GM15510 (cell line): ENCODE results near the gene PBXIP1.

Experiments
- POLR2A ChIP-seq: IDR thresholded peaks from 3 replicates; pipeline ENCODE4 v1.6.1; 2011; ENCODE audit warnings: borderline replicate concordance; ENCODE audit not compliant: insufficient read length; ENCODE audit errors: extremely low read depth

Gene PBXIP1

DNA sequence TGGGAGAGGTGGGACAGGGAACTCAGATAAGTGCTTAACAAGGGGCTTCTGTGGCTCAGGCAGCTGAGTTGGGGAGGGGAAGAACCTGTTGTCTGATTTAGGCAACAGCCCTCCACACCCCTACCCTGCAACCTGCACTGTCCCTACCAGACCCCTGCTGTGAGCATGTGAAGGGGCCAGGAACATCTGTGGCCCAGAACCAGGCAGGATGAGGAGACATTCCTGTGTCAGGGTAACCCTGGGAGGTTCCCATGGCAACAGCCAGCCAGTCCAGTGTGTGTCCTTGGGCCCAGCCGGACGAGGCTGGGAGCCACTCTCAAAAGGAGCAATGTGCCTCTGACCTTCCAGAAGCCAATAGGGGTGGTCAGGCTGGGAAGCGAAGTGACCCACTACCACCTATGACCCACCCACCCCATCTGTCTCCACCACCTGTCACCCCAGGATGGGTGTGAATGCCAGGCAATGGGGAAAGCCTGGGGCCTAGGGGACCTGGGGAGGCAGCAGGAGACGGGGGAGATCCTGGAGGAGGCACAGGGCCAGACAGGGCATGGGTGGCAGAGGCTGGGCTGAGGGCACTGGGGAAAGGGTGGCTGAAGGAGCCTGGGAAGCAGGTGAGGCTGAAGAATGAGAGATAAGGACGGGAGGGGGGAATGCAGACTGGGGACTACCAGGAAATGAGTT, 14.4 kb downstream of the PBXIP1 start:
- no peak for TF ChIP-seq POLR2A

DNA sequence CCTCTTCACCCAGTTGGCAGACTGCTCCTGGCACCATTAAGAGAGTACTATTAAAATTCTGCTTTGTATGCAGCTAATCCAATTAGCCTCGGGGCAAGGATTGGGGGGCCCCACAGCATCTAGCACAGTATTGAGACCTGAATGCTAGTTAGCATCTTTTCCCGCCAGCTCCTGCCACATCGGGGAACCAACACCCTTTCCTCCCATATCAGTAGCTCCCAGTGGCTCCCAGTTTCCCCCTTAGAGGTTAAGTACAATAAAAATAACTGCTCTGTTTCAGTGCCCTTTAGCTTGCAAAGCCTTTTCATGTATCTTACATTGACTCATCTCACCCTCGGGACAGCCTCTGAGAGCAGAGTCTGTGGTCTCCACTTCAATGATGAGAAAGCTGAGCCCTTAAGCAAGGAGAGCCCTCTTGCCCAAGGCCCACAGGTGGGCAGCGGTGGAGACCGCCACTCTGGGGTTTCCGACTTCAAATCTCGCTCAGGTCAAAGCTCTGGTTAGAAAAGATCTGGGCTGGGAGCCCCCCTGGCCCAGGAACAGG, 15.2 kb downstream of the PBXIP1 start:
- TF ChIP-seq POLR2A = peak; percentile 10

DNA sequence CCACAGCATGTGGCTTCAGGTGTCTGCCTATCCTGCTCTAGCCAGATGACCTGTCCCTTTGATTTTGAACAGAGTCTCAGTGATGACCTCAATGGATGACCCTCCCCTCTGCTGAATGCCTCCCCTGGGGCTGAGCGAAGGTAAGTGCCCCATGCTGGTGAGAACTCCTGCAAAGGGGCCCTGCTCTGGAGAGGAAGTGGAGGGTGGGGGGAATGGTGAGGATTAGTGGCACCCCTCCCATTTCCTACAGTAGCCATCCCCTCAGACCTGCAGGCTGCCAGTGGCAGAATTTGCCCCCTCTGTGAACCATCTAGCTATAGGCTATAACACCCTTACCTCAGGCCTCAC, 15.7 kb downstream of the PBXIP1 start:
- TF ChIP-seq POLR2A = no peak

DNA sequence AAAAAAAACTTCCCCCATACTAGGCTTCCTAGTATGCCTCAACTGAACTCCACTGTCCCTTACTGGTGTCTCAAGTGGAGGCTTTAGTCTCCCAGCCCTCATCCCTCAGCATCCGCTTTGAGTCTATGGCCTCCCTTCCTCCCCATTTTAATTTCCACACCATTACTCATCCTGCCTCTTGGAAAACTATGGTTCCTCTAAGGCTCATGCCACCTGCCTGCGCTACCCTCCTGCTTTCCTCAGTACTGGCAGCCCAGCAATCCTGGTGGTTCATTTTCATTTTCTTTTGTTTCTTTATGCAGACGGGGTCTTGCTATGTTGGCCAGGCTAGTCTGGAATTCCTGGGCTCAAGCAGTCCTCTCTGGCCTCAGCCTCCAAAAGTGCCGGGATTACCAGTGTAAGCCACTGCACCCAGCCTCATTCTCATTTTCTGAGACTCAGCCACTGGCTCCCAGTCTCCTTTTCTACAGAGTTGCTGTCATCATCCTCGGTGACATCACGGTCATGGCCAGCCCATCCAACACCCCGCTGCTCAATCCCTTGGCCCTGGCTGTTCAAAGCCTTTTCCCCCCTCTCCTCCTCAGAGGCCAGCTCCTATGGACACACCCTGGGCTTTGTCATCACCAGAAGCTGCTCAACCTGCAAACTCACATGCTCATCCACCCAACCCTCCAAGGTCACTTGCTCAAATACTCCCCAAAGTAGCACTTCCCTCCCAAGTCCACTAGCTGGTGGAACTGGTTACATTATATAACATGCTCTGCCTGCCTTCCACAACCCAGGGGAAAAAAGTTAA, 17.1 kb downstream of the PBXIP1 start:
- no peak for TF ChIP-seq POLR2A

DNA sequence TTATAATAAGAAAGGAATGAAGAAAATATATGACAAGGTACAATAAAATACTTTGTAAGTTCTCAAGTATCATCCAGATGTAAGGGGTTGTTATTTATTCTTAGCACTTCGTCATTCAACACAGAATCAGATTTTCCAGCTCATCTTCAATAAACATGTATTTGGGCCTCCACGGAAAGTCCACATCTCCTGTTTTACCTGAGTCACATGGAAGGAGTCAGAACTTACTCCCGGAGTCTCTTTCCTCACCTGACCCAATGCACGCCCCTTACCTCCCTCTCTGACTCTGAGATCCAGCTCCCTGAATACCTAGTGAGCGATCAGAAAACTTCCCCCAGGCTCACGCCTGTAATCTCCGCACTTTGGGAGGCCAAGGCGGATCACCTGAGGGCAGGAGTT, 17.9 kb downstream of the PBXIP1 start:
- no peak for TF ChIP-seq POLR2A

DNA sequence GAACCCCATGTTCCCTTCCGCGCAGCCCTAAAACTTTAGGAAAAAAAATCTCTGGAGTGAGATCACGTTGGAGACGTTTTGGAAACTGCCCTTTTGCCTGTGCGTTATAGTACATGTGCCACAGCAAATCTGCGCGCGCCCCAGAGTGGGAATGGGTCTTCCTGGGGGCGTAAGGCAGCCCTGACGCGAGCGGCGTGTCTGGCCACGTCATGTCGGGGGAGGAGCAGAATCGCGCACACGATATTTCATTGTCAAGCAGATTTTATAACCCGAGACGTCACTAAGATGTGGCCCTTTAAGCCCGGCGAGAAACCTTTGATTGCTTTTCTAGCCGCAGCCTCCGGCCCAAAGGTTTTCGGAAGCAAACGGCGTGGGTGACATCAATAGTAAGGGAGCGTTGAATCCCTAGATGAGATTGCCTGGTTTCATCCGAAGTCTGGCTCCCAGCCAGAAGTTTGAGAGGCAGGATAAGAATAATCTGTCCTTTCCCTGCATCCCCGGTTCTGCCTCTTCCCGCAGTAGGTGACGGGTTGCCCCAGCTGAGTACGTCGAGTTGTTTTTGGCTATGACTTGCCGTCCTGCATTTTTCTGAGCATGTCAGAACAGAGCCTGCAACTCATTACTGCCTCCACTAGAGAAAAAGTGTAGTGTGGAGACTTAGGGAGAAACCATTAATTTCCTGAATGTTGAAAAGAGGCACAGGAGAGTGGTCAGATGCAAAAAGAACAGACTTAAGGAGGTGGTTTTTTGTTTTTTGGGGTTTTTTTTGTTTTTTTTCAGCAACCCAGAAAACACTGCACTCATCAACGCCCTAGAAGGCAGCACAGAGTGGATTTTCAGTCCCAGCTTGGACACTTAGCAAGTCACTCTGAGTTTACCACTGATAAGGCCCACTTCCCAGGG, 18.6 kb downstream of the PBXIP1 start:
- TF ChIP-seq POLR2A = peak; percentile 46

DNA sequence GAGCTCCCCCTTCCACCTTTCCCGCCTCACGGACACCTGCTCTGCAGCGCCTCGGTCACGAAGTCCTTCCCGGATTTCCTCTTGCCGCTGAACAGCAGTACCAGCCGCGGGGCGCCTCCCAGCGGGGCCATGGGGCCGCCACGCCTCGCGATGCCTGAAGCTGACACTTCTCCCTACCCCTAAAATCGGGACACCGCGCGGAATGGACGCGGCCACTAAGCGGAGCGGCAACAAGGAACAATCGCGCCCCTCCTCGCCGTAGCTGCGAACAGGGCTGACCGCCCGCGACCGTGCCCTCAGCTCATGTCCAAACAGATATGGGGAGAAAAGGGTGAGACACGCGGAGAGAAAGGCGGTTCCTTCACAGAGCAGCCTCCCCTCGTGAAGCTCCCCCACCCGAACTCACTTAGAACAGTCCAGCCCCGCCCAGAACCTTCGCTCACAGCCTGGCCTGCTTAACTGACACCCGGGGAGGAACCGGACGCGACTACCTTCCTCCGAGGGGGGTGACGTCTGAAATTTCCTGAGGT, 19.3 kb downstream of the PBXIP1 start, which contains the start of gene PMVK:
TSS of gene PMVK (minus strand) at position 165 of the 530 bp plus-strand sequence. CDS start at position 131, 34 bp downstream.
- TF ChIP-seq POLR2A = peak; percentile 72

DNA sequence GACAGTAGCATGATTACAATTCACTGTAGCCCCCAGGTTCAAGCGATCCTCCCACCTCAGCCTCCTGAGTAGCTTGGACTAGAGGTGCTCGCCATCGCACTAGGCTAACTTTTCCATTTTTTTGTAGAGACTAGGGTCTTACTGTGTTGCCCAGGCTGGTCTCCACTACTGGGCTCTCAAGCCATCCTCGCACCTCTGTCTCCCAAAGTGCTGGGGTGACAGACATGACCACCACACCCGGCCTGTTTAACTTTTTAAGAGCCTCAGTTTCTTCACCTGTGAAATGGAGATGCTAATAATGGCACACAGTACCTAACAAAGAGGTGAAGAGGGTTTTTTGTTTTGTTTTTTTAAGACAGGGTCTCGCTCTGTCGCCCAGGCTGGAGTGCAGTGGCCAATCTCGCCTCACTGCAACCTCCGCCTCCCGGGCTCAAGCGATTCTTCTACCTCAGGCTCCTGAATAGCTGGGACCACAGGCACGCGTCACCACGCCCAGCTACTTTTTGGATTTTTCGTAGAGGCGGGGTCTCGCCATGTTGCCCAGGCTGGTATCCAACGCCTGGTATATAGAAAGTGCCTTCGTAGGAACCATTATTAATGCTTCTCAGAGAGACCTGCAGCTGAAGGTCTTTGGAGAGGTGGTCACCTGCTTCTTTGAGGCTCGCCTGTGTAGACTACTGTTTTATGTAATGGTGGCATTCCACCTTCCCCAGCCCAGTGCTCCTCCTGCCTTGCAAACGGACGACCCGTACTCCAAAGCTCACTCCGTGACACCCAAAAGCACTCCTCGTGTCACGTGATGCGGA, 19.9 kb downstream of the PBXIP1 start:
- TF ChIP-seq POLR2A = no peak

DNA sequence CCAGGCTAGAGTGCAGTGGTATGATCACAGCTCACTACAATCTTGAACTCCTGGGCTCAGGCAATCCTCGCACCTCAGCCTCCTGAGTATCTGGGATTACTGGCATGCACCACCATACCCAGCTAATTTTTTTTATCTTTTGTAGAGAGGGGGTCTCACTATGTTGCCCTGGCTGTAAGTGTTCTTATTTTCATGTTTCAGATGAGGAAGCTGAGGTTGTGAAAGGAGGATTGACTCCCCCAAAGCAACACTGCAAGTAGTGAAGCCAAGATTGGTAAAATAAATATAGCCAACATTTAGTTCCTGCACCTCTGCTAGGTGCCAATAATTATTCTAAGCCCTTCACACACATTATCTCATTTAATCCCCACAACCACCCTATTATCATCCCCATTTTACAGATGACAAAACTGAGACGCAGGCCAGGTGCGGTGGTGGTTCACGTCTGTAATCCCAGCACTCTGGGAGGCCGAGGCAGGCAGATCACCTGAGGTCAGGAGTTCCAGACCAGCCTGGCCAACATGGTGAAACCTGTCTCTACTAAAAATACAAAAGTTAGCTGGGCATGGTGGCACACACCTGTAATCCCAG, 21.4 kb downstream of the PBXIP1 start:
- TF ChIP-seq POLR2A = no peak

DNA sequence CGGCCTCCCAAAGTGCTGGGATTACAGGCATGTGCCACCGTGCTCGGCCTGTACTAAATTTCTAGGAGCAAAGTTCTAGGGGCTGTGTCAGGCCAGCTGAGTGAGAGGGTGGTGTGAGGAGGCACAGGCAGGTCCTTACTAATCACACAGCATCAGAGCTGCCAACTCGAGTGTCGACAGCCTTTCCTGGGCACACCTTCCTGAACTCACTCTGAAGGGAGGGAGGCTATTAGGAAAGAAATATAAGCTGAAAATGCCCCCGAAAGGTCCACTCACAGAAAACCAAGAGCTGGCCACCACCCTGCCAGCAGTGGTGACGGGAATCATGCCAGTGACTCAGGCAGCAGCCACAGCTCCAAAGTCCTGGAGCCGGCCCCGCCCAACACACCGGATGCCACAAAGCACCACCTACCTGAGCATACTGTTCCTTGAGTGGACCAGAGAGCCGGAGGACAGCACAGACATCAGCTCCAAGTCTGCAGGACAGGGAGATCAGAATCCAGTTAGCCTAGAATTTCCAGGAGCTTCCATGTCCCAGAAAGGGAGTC, 23.9 kb downstream of the PBXIP1 start:
- no peak for TF ChIP-seq POLR2A

DNA sequence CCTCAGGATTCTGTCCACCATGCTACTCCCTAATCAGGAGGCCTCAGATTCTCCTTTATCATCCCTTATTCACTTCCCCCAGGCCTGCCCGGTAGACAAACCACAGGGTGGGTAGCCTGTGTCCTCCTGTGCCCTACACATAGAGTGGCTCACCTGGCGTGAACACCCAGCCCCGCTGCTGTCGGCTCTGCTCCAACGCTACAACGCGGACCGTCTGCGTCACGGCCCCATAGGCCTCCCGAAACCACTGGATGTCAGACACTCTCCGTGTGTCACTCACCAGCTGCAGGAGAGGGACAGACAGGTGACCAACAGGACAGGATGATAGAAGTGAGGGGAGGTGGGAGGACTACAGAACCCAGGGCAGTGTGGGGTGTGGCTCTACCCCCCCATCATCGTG, 29.7 kb downstream of the PBXIP1 start:
- no peak for TF ChIP-seq POLR2A

DNA sequence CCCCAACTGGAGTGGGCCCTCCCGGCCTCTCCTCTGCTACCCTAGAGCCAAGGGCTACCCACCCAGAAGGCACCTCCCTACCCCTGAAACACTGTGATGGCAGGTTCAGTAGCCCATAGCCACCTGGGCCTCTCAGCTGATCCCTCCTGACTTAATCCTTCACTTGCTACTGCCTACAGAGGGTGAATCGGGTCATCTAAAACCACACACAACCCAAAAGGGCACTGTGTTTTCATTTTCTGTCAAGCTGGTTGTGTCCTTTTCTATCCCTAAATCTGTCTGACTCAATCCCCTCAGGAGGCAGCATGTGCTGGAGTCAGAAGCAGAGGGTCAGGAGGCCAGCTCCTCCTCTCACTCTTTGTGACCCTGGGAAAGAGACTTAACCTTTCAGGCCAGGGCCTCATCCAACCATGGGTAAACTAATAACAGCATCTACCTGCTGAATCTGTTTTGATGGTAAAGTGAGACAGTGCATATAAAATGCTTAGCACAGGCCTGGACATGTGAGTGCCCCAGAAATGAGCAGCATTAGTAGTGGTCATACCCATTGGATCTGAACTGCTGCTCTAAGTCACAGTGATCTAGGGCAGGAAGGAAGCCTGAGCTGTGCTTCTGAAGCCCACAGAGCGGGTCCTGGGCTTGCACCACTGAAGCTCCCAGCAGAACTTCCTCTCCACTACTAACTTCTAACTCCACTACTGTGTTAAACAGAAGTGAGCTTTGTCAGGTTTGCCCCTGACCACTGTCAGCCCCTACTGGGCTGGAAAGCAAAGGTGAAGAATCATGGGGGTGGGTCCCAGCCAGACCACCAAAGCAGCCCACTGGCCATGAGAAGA, 30.3 kb downstream of the PBXIP1 start:
- no peak for TF ChIP-seq POLR2A
